KG1 (cell line): Measurements from ENCODE around the gene PCDHA5.

Experiments
- DNase-seq: peaks from one replicate; lab custom pipeline; 2025; lab: John Stamatoyannopoulos, UW

PCDHA5 gene

GRCh38 chr5:140862441-140863295 lies 41.3 kb downstream of the PCDHA5 start:
- no peak for DNase-seq

GRCh38 chr5:140868721-140869554 lies 47.5 kb downstream of the PCDHA5 start, which contains the start of gene PCDHA11:
TSS of gene PCDHA11 (plus strand) at chr5:140868957. CDS start at chr5:140869104, 147 bp downstream.
- no peak for DNase-seq

- no peak for DNase-seq
Measured at GRCh38 chr5:140869555-140869886, 48.1 kb downstream of the PCDHA5 start.

DNA sequence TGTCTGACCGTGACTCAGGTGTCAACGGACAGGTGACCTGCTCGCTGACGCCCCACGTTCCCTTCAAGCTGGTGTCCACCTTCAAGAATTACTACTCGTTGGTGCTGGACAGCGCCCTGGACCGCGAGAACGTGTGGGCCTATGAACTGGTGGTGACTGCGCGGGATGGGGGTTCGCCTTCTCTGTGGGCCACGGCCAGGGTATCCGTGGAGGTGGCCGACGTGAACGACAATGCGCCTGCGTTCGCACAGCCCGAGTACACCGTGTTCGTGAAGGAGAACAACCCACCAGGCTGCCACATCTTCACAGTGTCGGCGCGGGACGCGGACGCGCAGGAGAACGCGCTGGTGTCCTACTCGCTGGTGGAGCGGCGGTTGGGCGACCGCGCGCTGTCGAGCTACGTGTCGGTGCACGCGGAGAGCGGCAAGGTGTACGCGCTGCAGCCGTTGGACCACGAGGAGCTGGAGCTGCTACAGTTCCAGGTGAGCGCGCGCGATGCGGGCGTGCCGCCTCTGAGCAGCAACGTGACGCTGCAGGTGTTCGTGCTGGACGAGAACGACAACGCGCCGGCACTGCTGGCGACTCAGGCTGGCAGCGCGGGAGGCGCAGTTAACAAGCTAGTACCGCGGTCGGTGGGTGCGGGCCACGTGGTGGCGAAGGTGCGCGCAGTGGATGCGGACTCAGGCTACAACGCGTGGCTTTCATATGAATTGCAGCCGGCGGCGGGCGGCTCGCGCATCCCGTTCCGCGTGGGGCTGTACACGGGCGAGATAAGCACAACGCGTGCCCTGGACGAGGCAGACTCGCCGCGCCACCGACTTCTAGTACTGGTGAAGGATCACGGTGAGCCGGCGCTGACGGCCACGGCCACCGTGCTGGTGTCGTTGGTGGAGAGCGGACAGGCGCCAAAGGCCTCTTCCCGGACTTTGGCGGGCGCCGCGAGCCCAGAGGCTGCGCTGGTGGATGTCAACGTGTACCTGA lies 49.1 kb downstream of the PCDHA5 start:
- no peak for DNase-seq
